ENCODE results near the gene BCL7A.

DNA sequence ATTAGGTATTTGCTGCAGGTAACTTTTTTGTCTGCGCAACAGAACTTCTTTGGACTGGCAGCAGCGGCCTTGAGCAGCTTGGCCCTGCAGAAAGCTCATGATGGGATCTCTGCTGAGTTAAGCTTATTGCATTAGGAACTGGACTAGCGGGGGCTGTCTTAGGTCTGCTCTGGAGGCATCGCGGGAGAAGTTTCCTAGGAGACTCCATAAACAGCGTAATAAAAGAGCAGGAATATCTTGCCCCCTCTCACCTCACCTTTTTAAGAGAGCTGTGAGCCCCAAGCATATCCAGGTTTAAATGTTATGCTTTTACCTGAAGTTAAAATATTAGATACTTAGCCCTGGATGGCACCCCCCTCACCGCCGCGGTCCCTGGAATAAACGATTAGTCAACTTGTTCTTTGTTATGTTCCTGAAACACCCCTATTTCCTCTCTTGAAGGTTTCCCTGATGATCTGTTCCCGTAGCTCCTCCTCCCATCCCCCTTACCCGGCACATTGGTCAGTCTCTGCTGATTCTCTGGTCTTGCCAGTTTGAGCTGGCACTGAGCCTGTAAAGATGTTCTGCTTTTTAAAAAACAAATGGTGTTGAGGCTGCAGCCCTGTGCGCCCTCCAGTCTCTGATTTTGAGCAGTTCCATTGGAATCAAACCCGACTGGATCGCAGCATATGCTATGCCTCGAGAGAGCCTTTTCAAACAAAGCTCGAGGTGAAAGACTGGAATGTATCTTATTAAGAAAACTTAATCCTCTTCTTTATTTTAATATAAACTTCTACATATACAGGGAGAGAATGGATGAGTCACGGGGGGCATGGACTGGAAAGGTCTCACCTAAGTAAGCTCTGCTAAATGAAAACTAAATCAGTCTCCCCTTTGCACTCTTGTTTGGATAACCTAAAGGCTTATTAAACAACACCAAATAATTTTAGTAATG lies 58.7 kb downstream of the BCL7A start:
- TF ChIP-seq POLR2A (IDR thresholded peaks at IDR 0.05): peak in 1 of 2 donors; percentile 51
- TF ChIP-seq, protein P1, sequence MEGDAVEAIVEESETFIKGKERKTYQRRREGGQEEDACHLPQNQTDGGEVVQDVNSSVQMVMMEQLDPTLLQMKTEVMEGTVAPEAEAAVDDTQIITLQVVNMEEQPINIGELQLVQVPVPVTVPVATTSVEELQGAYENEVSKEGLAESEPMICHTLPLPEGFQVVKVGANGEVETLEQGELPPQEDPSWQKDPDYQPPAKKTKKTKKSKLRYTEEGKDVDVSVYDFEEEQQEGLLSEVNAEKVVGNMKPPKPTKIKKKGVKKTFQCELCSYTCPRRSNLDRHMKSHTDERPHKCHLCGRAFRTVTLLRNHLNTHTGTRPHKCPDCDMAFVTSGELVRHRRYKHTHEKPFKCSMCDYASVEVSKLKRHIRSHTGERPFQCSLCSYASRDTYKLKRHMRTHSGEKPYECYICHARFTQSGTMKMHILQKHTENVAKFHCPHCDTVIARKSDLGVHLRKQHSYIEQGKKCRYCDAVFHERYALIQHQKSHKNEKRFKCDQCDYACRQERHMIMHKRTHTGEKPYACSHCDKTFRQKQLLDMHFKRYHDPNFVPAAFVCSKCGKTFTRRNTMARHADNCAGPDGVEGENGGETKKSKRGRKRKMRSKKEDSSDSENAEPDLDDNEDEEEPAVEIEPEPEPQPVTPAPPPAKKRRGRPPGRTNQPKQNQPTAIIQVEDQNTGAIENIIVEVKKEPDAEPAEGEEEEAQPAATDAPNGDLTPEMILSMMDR (IDR thresholded peaks at IDR 0.05): no peak

Data from heart left ventricle (tissue), 13 donors.